NB4 (cell line): Measurements from ENCODE around the gene PDE7B.
"Not testable (repeated sequence)": the region's sequence is repeated elsewhere in the genome, so short reads cannot be mapped to it uniquely, and the experiment has no call there.

Experiments
- DNase-seq: peaks from one replicate; pipeline ENCODE4 v3.0.0; 2010; ENCODE audit warnings: low read depth
- H3K4me3 ChIP-seq: one replicate; pipeline ENCODE4 v1.5.1; 2011; ENCODE audit warnings: mild to moderate bottlenecking, low read depth, low read length, moderate library complexity
- MYC ChIP-seq: IDR thresholded peaks from 2 replicates; pipeline ENCODE4 v1.6.1; 2011; ENCODE audit warnings: low read depth, low read length
- POLR2A ChIP-seq: IDR thresholded peaks from 2 replicates; pipeline ENCODE4 v1.6.1; 2011; ENCODE audit warnings: mild to moderate bottlenecking; ENCODE audit not compliant: insufficient read length; ENCODE audit errors: extremely low read depth
- TF ChIP-seq, protein P1 (sequence below): IDR thresholded peaks from 2 replicates; pipeline ENCODE4 v1.6.1; 2011; ENCODE audit warnings: low read depth, low read length
- TF ChIP-seq, protein P2 (sequence below): IDR thresholded peaks from one replicate; pipeline ENCODE4 v1.5.1; 2012; ENCODE audit warnings: low read depth, low read length

PDE7B gene

DNA sequence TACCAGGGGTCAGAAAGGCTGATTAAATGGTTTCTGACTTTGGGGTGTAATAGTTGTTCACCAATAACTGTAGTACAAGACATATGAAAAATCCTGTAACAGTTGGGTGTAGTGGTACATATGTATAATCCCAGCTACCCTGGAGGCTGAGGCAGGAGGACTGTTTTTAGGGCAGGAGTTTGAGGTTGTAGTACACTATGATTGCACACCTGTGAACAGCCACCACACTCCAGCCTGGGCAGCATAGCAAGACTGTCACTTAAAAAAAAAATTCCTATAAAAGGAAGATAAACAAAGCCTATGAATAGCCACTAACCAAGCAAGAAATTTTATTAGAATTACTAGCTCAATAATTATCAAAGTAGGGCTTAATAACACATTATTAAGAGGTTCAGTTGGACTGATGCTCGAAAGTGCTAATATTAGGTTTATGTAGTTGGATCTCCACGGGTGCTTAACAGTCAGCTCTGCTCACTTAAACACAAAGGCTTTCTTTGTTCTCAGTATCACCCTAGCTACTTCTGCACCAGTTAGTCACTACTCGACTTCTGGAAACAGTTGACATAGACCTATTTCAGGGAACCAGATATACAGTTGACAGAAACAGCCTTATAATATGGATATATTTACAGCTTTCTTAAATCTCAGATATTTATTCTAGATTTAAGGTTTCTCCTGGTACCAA, 285.6 kb downstream of the PDE7B start:
- TF ChIP-seq, protein P1, sequence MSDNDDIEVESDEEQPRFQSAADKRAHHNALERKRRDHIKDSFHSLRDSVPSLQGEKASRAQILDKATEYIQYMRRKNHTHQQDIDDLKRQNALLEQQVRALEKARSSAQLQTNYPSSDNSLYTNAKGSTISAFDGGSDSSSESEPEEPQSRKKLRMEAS, result no peak
- TF ChIP-seq POLR2A (no peak), MYC (no peak)
- TF ChIP-seq, protein P2, sequence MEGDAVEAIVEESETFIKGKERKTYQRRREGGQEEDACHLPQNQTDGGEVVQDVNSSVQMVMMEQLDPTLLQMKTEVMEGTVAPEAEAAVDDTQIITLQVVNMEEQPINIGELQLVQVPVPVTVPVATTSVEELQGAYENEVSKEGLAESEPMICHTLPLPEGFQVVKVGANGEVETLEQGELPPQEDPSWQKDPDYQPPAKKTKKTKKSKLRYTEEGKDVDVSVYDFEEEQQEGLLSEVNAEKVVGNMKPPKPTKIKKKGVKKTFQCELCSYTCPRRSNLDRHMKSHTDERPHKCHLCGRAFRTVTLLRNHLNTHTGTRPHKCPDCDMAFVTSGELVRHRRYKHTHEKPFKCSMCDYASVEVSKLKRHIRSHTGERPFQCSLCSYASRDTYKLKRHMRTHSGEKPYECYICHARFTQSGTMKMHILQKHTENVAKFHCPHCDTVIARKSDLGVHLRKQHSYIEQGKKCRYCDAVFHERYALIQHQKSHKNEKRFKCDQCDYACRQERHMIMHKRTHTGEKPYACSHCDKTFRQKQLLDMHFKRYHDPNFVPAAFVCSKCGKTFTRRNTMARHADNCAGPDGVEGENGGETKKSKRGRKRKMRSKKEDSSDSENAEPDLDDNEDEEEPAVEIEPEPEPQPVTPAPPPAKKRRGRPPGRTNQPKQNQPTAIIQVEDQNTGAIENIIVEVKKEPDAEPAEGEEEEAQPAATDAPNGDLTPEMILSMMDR, result no peak
- H3K4me3 ChIP-seq, result no peak overlapping the region

DNA sequence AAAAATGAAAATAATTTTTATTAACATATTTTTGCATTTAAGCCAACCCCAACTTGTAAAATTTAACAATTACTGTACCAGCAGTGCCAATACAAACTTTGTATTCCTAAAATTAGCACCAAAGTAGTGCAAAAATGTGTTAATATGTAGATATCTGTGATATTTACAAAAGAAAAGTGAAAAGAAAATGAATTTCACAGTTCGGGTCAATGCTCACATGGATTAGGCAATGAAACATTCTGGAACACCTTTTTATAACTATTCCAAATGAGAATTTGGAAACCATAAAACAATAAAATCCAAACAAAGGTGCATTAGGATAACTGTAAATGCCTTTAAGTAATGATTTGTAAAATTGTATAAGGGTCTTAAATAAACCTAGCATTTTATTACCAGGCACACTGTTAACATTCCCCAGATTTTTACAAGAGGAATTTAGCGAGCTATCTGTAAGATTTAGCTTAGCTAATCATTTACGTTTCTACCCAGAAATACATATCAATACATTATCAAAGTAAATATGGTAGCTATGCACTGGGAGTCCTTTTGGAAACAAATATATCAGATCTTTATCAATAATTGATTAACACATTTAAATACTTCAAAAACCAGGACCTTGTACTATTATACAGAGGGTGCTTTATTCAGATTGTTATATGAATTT, 286.4 kb downstream of the PDE7B start:
- no peak for DNase-seq
- TF ChIP-seq, protein P2, result no peak
- no peak overlapping the region for H3K4me3 ChIP-seq

More for the DNA sequence above, 285.6 kb downstream of the PDE7B start:
- DNase-seq, result no peak

DNA sequence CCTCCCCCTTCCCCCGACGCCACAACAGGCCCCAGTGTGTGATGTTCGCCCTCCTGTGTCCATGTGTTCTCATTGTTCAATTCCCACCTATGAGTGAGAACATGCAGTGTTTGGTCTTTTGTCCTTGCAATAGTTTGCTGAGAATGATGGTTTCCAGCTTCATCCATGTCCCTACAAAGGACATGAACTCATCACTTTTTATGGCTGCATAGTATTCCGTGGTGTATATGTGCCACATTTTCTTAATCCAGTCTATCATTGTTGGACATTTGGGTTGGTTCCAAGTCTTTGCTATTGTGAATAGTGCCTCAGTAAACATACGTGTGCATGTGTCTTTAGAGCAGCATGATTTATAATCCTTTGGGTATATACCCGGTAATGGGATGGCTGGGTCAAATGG, 287.6 kb downstream of the PDE7B start:
- not testable (repeated sequence) for DNase-seq

DNA sequence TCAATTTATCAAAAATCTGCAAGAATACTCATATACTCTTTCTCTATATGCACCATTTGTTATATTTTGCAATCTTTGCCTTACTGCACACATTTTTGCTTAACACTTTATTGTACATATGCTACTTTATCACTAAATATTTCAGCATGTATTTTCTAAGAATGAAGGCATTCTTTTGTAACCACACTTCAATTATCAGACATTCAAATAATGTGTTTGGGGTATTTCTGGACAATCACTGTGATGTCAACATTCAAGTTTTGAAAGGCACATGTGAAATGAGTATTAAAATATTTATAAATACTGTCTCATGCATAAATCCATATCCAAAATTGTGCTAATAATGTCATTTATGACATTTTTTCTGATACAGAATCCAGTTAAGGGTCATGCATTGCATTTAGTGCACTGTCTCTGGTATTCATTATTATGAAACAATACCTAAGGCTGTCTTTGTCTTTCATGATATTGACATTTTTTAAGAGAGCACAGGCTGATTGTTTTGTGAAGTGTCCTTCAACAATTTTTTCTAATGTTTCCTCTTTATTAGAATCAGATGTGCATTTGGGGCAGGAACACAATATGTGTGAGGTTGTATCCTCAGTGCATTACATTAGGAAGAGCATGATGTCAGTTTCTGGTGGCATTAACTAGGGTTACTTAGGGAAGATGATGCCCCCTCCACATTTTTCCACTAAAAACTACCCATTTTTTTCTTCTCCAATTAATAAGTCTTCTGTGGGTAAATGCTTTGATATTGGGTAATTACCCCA, 292.9 kb downstream of the PDE7B start:
- TF ChIP-seq POLR2A (no peak), MYC (no peak)
- TF ChIP-seq, protein P2, result no peak
- TF ChIP-seq, protein P1, result no peak
- H3K4me3 ChIP-seq, result no peak overlapping the region
- no peak for DNase-seq

More for the DNA sequence above, 287.6 kb downstream of the PDE7B start:
- not testable (repeated sequence) for H3K4me3 ChIP-seq

DNA sequence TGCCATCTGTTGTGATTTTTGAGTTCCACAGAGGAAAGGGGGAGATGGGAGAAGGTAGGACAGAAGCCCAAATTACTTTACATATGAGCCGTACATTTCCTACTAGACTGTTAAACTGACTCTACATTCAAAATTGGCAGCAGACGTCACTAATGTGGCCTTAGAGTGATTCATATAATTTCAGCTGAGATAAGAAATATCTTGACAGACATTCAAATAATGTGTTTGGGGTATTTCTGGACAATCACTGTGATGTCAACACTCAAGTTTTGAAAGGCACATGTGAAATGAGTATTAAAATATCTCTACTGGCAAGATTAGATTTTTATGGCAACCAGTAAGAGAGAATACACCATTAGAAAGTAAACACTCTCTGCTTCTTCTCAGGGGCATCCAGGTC, 294.6 kb downstream of the PDE7B start:
- DNase-seq, result no peak
- no peak overlapping the region for H3K4me3 ChIP-seq
- TF ChIP-seq, protein P1, result no peak
- TF ChIP-seq MYC (no peak), POLR2A (no peak)
- TF ChIP-seq, protein P2, result no peak

DNA sequence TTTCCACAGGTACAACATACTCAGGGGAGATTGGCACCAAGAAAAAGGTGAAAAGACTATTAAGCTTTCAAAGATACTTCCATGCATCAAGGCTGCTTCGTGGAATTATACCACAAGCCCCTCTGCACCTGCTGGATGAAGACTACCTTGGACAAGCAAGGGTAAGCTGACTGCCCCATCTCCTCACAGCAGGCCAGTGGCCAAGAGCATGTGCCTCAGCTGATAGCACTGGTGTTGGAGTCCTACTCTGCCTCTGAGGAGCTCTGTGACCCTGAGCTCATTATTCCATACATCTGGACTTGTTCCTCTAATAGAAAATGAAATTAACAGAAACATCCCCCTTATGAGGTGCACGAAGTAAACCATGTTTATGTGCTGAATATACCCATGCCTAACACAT, 295.8 kb downstream of the PDE7B start:
- TF ChIP-seq, protein P2, result no peak
- TF ChIP-seq POLR2A (no peak), MYC (no peak)
- TF ChIP-seq, protein P1, result no peak
- H3K4me3 ChIP-seq, result no peak overlapping the region
- DNase-seq, result no peak
